Measurements from ENCODE around the gene CAPN2.

GRCh38 chr1:223752721-223753515, 40.6 kb downstream of the CAPN2 start:
- no peak for TF ChIP-seq FOXM1 (IDR thresholded peaks at IDR 0.05; ENCODE audit: borderline replicate concordance, low read depth)
- TF ChIP-seq TAF1 (IDR thresholded peaks at IDR 0.05; ENCODE audit: low read depth): no peak
- TF ChIP-seq YY1 (IDR thresholded peaks at IDR 0.05; ENCODE audit: low read depth): no peak
- no peak for TF ChIP-seq CREB1 (IDR thresholded peaks at IDR 0.05; ENCODE audit: low read depth)
- no peak for TF ChIP-seq TEAD4 (IDR thresholded peaks at IDR 0.05)
- TF ChIP-seq REST (IDR thresholded peaks at IDR 0.05; ENCODE audit: low read depth): no peak
- no peak for TF ChIP-seq TCF12 (IDR thresholded peaks at IDR 0.05; ENCODE audit: low read depth)
- TF ChIP-seq MAX (IDR thresholded peaks at IDR 0.05): no peak
- no peak for TF ChIP-seq USF1 (IDR thresholded peaks at IDR 0.05)
- no peak for TF ChIP-seq EP300 (IDR thresholded peaks at IDR 0.05; ENCODE audit: borderline replicate concordance)

Measured in Ishikawa (cell line).